ENCODE results near the gene EHHADH. TPM values are rescaled to one million over a fixed set of nuclear protein-coding genes. Genes with fewer than 3 reads are reported as not detected.

Gene EHHADH
- total and polyA plus RNA-seq, 8 donors: 2.6 to 10.4 (median 6.8) TPM

GRCh38 chr3:185276415-185276814 is 22.6 kb upstream of the EHHADH start:
- TF ChIP-seq, protein P1, sequence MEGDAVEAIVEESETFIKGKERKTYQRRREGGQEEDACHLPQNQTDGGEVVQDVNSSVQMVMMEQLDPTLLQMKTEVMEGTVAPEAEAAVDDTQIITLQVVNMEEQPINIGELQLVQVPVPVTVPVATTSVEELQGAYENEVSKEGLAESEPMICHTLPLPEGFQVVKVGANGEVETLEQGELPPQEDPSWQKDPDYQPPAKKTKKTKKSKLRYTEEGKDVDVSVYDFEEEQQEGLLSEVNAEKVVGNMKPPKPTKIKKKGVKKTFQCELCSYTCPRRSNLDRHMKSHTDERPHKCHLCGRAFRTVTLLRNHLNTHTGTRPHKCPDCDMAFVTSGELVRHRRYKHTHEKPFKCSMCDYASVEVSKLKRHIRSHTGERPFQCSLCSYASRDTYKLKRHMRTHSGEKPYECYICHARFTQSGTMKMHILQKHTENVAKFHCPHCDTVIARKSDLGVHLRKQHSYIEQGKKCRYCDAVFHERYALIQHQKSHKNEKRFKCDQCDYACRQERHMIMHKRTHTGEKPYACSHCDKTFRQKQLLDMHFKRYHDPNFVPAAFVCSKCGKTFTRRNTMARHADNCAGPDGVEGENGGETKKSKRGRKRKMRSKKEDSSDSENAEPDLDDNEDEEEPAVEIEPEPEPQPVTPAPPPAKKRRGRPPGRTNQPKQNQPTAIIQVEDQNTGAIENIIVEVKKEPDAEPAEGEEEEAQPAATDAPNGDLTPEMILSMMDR (IDR thresholded peaks at IDR 0.05): no peak
- intact Hi-C loops (cut with DNase I): no loop called here
- FAIRE-seq (no peak), DNase-seq (no peak), ATAC-seq (no peak)
- peaks cover 0 to 3% (median 0%) of the 10 kb centered on the region in 4 donors for H3K27me3 ChIP-seq
- 84 to 87% methylated on average over 4 of the region's 4 CpGs for WGBS, 2 donors
- no peak overlapping the region for H3K4me3 ChIP-seq
- H3K9me3 ChIP-seq: no peaks in the 10 kb centered on the region
- no peak overlapping the region for H3K27ac ChIP-seq
- no peaks in the 10 kb centered on the region for H3K36me3 ChIP-seq
- peaks cover 0 to 3% (median 0%) of the 10 kb centered on the region in 3 donors for H3K4me1 ChIP-seq

DNA sequence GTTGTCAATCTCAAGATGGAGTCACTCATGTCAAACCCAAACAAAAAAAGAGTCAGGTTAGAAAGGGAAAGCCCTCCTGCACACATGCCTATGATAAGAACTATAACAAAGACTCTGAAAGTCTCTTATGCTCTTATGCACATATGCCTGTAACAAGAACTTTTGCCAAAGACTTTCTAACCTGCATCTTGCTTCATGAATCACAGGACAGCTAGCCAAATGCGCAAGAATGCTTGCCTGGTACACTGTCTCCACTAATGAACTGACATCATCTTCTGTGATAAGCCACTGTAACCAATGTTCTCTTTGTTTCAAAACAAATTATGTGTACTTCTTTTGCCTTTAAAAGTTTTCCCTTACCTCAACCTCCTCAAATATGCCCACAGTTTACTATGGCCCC is 18.2 kb upstream of the EHHADH start:
- TF ChIP-seq, protein P1 (IDR thresholded peaks at IDR 0.05): no peak
- Histone ChIP-seq H3K36me3 (no peaks in the 10 kb centered on the region), H3K9me3 (no peaks in the 10 kb centered on the region), H3K4me1 (no peaks in the 10 kb centered on the region), H3K27me3 (peaks cover 0 to 3% (median 0%) of the 10 kb centered on the region in 4 donors), H3K27ac (no peak overlapping the region), H3K4me3 (no peak overlapping the region)
- intact Hi-C loops (cut with DNase I): no loop called here
- 88 to 91% methylated on average over 1 of the region's 1 CpG for whole genome bisulfite sequencing, 2 donors
- DNase-seq (no peak), ATAC-seq (no peak), FAIRE-seq (no peak)

- WGBS, 2 donors: 78 to 87% methylated on average over 4 of the region's 4 CpGs
- Histone ChIP-seq H3K4me3 (no peak overlapping the region), H3K4me1 (no peaks in the 10 kb centered on the region), H3K27me3 (peaks cover 0 to 3% (median 0%) of the 10 kb centered on the region in 4 donors), H3K36me3 (no peaks in the 10 kb centered on the region), H3K27ac (no peak overlapping the region), H3K9me3 (no peaks in the 10 kb centered on the region)
- no peak for DNase-seq
- FAIRE-seq: no peak
- intact Hi-C loops (cut with DNase I): no loop called here
- TF ChIP-seq, protein P1 (IDR thresholded peaks at IDR 0.05): no peak
- ATAC-seq: no peak
These were observed 17.1 kb upstream of the EHHADH start for GRCh38 chr3:185270956-185271332.

DNA sequence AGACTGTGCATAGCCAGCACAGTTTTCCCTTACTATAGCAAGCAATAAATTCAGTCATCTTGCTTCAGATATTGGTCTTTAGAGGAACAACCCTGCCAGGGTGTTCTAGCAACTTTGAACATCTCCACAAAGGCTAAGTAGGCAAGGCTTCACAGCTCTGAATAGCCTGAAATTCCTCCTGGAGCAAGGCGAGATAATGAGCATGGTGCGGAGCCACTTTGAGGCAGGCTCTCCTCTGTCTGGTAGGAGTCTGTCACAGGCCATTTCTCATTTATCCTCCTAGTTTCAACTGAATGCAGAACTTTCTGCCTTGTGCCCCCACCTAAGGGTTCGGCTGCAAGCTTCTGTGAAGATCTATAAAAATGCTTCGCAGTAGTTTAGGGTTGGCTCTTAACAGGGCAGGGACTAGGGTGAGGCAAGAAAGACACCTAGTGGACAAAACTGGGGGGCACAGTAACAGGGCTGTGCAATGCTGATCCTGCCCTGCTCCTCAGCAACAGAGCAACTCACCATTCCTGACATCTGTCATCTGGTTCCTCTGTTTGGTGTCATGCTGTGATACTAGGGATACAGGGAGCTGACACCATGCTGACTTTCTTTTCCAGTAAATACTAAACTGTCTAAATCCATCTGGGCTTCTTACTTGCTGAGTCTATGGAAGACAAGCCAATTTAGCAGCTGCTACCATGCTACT is 16.6 kb upstream of the EHHADH start:
- TF ChIP-seq, protein P1 (IDR thresholded peaks at IDR 0.05): peak in 2 of 4 donors; percentile 13 to 14
- 50 to 70% methylated on average over 4 of the region's 4 CpGs for WGBS, 2 donors
- no peak overlapping the region for H3K4me3 ChIP-seq
- no peak overlapping the region for H3K27ac ChIP-seq
- DNase-seq (no peak), ATAC-seq (peak in 3 of 4 donors; percentile 71 to 81 (median 80)), FAIRE-seq (no peak)
- intact Hi-C loops (cut with DNase I): no loop called here
- no peaks in the 10 kb centered on the region for H3K9me3 ChIP-seq
- H3K4me1 ChIP-seq: no peaks in the 10 kb centered on the region
- H3K36me3 ChIP-seq: no peaks in the 10 kb centered on the region
- peaks cover 0 to 3% (median 0%) of the 10 kb centered on the region in 4 donors for H3K27me3 ChIP-seq
